ENCODE results near the gene ASTL.
A peak's percentile ranks its signal among the peaks of the same experiment; 100 is the strongest.

Gene ASTL

DNA sequence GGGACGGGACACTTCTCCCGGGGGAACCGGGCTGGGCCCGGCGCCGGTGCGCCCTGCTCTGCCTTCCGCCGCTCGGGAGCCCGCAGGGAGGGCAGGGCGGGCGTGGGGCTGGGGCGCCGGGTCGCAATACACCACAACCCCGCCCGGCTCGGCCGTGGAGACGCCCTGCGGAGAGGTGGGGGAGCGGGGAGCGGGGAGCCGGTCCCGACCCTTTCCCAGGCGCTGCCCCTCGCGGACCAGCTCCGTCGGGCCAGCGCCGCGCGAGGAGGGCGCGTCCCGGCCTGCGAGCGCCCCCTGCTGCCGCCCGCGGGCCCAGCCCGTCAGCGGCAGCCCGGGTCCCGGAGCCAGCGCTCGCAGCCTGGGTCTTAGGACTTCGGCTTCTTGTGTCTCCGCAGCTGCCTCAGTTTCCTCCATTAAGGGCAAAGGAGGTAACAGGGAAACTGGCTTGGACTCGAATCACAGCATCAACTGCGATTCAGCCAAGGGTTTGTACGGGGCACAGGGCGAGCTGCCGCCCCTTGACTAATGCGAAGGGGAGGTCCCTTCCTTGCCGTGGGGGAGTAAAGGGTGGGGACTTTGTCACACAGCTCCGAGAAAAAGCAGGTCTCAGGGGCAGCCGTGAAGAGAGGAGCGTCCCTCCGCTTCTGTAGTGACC, 21.3 kb downstream of the ASTL start:
- TF ChIP-seq, protein P1, sequence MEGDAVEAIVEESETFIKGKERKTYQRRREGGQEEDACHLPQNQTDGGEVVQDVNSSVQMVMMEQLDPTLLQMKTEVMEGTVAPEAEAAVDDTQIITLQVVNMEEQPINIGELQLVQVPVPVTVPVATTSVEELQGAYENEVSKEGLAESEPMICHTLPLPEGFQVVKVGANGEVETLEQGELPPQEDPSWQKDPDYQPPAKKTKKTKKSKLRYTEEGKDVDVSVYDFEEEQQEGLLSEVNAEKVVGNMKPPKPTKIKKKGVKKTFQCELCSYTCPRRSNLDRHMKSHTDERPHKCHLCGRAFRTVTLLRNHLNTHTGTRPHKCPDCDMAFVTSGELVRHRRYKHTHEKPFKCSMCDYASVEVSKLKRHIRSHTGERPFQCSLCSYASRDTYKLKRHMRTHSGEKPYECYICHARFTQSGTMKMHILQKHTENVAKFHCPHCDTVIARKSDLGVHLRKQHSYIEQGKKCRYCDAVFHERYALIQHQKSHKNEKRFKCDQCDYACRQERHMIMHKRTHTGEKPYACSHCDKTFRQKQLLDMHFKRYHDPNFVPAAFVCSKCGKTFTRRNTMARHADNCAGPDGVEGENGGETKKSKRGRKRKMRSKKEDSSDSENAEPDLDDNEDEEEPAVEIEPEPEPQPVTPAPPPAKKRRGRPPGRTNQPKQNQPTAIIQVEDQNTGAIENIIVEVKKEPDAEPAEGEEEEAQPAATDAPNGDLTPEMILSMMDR (IDR thresholded peaks at IDR 0.05; ENCODE audit: low read depth, low read length, missing control alignments), result peak; percentile 54
- peak overlapping the region; percentile 7; the same call in 1 of the 2 replicates for H3K4me3 ChIP-seq (replicated peaks; ENCODE audit: low read depth, low read length)
- no peak for DNase-seq (ENCODE audit: extremely low read depth, low read depth)

DNA sequence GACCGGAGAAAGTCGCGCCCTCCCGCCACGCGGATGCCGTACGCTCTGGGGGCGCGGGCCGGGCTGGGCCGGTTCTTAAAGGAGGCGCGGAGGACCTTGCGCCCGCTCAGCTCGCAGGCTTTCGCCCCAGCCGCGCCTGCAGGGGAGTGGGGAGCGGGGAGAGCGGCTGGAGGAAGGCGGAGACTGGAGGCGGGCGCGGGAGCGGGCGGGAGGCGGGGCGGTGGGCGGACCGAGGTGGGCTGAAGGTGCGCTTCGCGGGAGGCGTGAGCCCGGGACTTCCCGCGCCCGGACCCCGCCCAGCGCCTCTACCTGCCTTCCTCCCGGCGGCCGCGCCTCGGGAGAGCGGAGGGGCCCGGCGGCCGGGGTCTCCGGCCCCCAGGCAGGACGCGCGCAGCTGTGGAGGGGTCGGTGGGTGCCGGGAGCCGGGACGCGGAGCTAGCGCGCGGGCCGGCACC, 21.9 kb downstream of the ASTL start, which contains the start of gene ADRA2B:
TSS of gene ADRA2B (minus strand) at position 148 of the 455 bp plus-strand sequence. CDS start 422 bp downstream, outside the sequence.
- DNase-seq (ENCODE audit: extremely low read depth, low read depth), result no peak
- H3K4me3 ChIP-seq (replicated peaks; ENCODE audit: low read depth, low read length), result peak within 1 kb of the TSS; percentile 7; the same call in 1 of the 2 replicates
- TF ChIP-seq, protein P1 (IDR thresholded peaks at IDR 0.05; ENCODE audit: low read depth, low read length, missing control alignments), result no peak

DNA sequence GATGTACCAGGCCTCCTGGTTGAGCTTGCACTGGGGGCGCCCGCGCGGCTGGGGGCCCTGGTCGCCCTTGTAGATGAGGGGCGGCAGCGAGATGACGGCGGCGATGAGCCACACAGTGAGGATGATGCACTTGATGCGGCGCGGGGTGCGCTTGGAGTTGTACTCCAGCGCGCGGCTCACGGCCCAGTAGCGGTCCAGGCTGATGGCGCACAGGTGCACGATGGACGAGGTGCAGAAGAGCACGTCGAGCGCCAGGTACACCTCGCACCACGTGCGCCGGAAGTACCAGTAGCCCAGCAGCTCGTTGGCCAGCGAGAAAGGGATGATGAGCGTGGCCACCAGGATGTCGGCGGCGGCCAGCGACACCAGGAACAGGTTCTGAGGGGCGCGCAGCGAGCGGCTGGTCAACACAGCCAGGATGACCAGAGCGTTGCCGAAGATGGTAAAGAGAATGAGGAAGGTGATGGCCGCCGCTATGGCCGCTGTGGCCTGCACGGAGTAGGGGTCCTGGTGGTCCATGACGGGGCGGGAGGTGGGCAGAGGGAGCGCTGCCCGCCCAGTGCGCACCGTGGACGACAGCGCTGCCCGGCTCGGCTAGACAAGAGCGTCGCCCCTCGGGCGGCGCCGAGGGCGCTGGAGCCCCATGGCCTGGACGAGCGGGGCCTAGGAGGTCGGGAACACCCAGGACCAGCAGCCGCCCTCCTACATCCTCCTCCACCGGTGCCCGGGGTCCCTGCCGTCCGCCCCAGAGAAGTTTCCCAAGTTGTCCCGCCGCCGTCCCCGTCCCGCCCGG, 22.5 kb downstream of the ASTL start:
- no peak for DNase-seq (ENCODE audit: extremely low read depth, low read depth)
- TF ChIP-seq, protein P1 (IDR thresholded peaks at IDR 0.05; ENCODE audit: low read depth, low read length, missing control alignments), result no peak
- H3K4me3 ChIP-seq (replicated peaks; ENCODE audit: low read depth, low read length), result peak overlapping the region; percentile 7; the same call in 1 of the 2 replicates

DNA sequence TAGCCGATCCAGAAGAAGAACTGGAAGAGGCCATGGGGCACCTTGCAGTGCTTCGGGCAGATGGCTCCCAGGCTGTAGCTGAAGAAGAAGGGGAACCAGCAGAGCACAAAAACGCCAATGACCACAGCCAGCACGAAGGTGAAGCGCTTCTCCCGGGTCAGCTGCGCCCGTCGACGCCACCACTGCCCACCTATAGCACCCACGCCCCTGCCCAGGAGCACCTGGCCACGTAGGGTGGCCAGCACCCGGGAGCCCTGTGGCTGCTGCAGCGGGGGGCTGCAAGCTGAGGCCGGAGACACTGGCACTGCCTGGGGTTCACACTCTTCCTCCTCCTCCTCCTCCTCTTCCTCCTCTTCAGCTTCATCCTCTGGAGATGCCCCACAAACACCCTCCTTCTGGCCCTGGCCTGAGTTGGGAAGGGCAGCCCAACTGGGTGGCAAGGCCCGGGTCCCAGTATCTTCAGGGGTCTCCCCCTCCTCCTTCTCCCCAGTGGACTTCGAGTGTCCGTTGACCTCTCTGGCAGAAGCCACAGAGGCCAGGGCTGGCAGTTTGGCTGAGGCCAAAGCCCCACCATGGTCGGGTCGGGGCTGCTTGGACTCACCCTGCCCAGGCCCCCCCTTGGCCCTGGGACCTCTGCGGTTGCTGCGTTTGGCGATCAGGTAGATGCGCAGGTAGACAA, 23.3 kb downstream of the ASTL start:
- DNase-seq (ENCODE audit: extremely low read depth, low read depth), result no peak
- TF ChIP-seq, protein P1 (IDR thresholded peaks at IDR 0.05; ENCODE audit: low read depth, low read length, missing control alignments), result no peak
- H3K4me3 ChIP-seq (replicated peaks; ENCODE audit: low read depth, low read length), result no peak overlapping the region

DNA sequence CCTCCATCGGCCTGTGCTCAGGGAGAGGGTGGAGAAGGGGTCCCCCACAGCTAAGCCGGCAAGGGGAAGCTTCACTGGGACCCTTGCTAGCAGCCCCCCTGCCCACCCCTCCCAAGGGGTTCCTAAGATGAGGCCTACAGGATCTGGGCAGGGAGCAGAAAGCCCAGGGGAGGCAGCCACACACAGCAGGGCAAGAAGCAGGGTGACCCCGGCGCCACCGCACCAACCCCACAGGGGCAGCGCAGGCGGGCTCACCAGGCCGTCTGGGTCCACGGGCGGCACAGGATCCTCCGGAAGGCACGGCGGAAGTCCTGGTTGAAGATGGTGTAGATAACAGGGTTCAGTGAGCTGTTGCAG, 23.8 kb downstream of the ASTL start:
- H3K4me3 ChIP-seq (replicated peaks; ENCODE audit: low read depth, low read length), result no peak overlapping the region
- no peak for DNase-seq (ENCODE audit: extremely low read depth, low read depth)
- TF ChIP-seq, protein P1 (IDR thresholded peaks at IDR 0.05; ENCODE audit: low read depth, low read length, missing control alignments), result no peak

DNA sequence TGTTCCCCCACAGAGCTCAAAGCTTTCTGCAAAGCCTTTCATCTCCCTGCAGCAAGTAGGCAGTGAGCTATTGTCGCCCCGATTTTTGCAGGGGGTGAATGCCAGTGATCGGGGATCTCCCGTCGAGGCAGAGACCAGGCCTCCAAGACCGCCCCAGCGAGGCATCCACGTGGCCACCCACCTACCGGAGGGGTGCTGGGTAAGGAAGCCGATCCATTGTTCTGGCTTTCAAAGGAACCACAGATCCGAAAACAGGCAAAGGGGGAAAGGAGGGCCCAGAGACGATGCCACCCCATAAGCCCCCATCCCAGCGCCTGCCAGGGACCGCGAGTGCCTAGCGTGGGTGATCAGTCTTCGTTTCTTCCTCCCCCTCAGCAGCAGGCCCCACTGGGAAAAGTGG, 24.4 kb downstream of the ASTL start:
- DNase-seq (ENCODE audit: extremely low read depth, low read depth), result no peak
- TF ChIP-seq, protein P1 (IDR thresholded peaks at IDR 0.05; ENCODE audit: low read depth, low read length, missing control alignments), result no peak

More for the DNA sequence above, 24.4 kb downstream of the ASTL start:
- H3K4me3 ChIP-seq (replicated peaks; ENCODE audit: low read depth, low read length), result no peak overlapping the region
